GM19455 (cell line): ENCODE results near the gene PLET1.

Source experiments
- ATAC-seq: cut with Tn5 transposase; IDR thresholded peaks from one replicate; pipeline ENCODE4 v1.9.1; 2021; ENCODE audit not compliant: unreplicated experiment

PLET1 gene, protein sequence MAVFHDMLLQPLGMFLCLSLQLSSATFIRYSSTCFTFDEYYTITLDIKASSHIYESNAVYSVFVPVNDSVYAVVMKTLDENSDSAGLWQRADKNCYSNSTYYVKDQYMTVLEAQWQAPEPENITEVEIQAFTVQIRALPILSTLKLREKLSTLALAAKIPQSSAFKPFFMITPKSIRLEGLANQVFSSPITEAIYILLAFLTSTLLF

DNA sequence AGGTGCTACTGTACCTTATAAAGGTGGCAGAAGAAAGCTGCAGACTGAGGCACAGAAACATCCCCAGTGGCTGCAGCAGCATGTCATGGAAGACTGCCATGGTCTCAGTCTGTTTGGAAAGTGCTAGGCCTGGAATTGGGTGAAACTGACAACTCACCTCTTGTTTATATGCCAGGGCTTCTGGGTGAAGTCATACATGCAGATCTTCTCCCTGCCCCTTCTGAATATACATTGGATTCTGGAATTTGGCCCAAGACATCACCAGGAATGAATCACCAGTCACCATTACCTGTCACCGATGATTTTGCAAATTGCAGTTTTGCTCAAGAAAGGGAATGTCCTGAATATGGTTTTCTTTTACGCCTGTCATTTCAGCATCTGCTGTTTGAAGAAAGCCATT lies at the start of gene PLET1:
TSS of gene PLET1 (minus strand) at position 371 of the 400 bp plus-strand sequence. CDS start at position 100, 271 bp downstream.
- no peak for ATAC-seq

GRCh38 chr11:112310419-112310818 lies 49.8 kb upstream of the PLET1 start:
- ATAC-seq, result no peak

GRCh38 chr11:112308651-112309050 lies 48.0 kb upstream of the PLET1 start:
- no peak for ATAC-seq

DNA sequence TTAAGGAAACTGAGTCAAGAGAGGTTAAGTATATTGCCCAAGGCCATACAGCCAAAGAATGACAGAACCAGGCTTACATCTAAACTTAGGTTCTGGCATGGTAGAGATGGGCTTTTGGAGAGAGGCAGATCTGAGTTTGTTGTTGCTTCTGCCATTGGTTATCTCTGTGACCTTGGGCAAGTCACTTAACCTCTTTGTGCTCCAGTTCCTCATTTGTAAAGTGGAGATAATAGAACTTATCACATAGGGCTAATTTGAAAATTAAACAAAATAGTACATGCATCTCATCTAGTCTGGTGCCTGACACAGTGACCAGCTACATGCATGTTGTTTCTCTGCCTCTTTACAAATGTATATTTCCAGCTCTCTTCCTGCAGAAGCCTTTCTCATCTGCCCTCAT lies 47.0 kb upstream of the PLET1 start:
- ATAC-seq, result no peak

DNA sequence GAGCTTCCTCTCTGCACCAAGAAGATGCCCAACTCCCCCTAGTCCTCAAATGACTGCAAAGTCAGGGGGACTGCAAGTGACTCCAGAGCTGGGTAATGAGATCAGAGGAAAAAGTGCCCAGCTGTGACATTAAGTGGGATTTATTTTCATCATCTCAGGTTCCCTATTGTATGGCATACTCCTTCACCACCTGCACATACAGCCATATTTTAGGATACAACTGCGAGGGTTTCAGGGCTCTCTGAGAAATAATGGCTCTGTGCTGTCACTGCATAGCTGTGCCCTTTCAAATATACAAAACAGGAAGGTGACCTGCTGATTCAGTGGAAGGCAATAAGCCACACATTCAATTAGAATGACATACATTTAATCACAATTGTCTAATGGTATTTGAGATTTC lies 45.6 kb upstream of the PLET1 start:
- no peak for ATAC-seq

GRCh38 chr11:112304914-112305313 lies 44.3 kb upstream of the PLET1 start:
- no peak for ATAC-seq

DNA sequence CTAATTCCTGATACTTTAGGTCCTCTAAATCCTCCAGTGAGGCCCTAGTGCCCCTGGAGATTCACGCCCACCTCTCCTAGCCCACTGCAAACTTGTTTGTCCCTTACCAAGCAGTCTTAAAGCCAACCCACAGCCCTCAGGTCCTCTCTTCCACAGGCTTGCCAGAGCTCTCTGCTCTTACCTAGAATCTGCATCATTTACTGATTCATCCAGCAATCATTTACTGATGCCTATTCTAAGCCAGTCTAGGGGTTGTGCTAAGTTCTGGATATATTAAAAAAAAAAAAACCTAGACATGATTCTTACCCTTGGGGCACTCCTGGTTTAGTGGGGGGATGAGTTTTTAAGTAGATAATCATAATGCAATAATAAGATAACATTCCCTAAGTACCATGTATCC lies 43.0 kb upstream of the PLET1 start:
- ATAC-seq, result no peak

DNA sequence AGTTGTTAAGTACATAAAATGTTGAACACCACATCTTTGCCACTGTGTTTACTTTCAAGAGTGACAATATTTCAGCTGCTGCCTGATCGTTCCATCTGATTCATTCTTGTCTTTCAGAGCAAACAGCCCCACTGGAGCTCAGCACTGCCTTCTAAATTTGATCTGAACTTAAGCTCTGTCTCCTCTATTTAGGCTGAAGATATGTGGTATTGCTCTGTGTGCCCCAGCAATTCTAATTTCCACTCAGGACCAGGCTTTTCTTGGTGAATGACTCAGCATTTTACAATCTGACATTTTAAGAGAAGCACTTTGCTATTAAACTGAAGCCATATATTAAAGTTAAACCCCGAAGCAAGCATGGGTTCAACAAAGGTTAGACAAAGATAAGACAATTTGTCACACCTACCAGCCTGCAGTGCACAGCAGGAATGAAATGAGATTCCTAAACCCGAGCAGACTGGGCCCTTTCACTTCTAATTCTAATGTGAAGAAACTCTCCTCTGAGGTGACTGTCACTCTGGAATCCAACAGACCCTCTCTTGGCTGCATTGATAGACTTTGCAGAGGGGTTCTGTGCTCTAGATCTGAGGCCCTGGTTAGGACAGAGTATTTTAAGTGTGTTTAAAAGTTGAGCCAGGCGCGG lies 41.7 kb upstream of the PLET1 start:
- ATAC-seq, result no peak

GRCh38 chr11:112300094-112300786 lies 39.6 kb upstream of the PLET1 start:
- no peak for ATAC-seq

GRCh38 chr11:112298535-112298934 lies 37.9 kb upstream of the PLET1 start:
- no peak for ATAC-seq

DNA sequence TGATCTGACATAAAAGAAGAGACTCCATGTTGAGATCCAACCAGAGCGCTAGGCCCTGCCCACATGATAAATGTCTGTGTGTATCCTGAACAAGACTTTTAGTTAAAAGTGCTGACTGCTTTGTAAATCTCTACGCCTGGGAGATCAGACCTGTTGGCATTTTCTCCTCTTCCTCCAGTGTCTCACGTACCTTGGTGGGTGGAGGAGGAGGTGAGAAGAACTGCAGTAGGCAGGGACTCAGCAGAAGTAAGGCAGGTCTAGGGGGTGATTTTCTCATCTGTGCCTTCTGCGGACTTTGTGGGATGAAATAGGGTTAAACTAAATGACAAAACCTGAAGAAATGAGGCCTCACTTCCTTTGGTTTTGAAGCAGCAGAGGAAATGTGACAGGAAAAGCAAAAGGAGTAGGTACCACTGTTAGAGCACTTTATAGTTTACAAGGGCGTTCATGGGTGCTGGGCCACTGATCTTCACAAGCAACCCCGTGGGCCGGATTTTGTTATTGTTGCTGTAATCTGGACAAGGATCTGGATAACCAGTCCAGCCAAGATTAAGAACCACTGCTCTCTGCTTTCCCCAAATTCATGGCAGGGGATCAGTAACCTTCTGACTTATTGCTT lies 36.7 kb upstream of the PLET1 start:
- no peak for ATAC-seq

GRCh38 chr11:112296044-112296443 lies 35.4 kb upstream of the PLET1 start:
- no peak for ATAC-seq

DNA sequence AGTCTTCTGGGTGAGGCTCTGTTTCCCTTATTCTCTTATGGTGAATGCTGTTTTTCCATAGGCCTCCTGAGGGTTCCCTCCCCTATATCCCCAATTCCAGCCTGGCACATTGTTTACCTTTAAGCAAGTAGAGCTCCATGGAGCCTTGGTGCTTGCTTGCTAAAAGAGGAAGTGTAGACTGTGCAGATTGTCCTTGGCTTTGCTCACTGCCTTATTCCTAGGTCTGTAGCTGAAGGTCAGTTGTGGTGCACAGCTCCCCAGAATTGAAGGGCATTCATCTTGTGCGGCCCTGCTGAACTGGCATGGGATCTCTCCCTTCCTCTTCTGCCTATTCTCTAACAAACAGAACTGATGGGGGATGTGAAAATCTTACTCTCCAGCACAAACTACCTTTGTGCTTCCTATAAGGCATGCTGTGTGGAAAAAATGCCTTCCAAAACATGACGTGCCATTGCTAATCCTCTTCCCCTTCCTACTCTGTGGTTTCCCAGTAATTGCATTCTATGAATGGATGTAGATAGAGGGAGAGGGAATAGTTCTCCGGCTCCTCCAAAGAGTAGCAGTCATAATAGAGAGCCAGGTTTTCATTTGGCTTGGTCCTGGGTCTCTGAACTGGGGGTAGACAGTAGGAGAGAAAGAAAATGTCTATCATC lies 34.2 kb upstream of the PLET1 start:
- no peak for ATAC-seq

DNA sequence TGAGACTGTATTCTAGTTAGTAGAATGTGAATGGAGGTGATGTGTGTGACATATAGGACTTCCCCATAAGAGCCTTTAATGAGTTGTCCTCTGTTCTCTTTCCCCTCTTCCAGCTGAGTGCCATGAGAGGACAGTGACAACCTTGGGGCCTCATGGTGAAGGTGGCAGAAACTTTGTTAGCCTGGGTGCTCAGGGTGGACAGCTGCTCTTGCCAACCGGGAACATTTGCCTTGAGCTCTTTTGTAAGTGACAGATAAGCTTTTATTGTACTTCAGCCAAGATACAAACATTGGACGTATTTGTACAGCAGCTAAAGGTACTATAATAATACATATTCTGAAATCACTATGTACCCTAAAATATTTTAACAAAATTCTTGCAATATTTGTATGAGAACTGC lies 33.0 kb upstream of the PLET1 start:
- ATAC-seq, result no peak

GRCh38 chr11:112292785-112293407 lies 32.2 kb upstream of the PLET1 start:
- no peak for ATAC-seq

- no peak for ATAC-seq
Observed at GRCh38 chr11:112292188-112292587, 31.5 kb upstream of the PLET1 start.

GRCh38 chr11:112291191-112291590 lies 30.5 kb upstream of the PLET1 start:
- no peak for ATAC-seq

GRCh38 chr11:112290493-112290850 lies 29.8 kb upstream of the PLET1 start:
- ATAC-seq, result no peak

- peak; percentile 96 for ATAC-seq
Observed at GRCh38 chr11:112289588-112290492, 29.2 kb upstream of the PLET1 start.

DNA sequence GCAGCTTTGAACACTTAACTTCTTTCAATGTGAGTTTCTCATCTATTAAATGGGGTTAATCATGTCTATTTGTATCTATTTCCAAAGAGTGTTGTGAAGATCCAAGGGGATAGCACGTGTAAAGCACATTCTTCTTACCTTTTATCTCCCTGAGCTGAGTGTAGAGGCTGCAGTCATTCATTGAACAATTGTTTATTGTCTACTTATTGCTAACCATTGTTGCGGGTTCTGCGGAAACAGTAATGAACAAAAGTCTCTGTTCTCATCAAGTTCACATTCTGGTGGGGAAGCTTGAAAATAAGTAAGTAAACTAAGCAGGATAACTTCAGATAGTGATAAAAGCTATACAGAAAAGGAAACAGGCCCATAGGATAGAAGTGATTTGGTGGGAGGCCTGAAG lies 27.4 kb upstream of the PLET1 start:
- no peak for ATAC-seq
